Kidney (tissue), 14 donors: ENCODE measurements around the gene PCSK5. TPM values are rescaled to one million over a fixed set of nuclear protein-coding genes. Genes with fewer than 3 reads are reported as not detected.

ENCODE experiments used
- DNase-seq, 5 donors: peaks; one replicate each; pipeline ENCODE4 v3.0.0-alpha.2; 2013 to 2020
- FAIRE-seq: peaks from 2 replicates; lab custom pipeline; 2012; peaks lifted over from hg19 to GRCh38; lab: Jason Lieb, UNC
- H3K27ac ChIP-seq, 2 donors: one replicate each; pipeline ENCODE4 v1.7.0; 2013; ENCODE audit warnings: low read depth in 2 of 2, low read length in 2 of 2, inconsistent platforms in 1 of 2
- H3K27me3 ChIP-seq: one replicate; pipeline ENCODE4 v1.7.1; 2013; ENCODE audit warnings: low read length, inconsistent platforms; ENCODE audit not compliant: control insufficient read depth, insufficient read depth
- H3K36me3 ChIP-seq, 3 donors: one replicate each; pipeline versions ENCODE4 v1.7.0 to v1.7.1; 2013; ENCODE audit warnings: low read length in 3 of 3, control low read depth in 1 of 3, inconsistent platforms in 1 of 3; ENCODE audit not compliant: insufficient read depth in 3 of 3, control insufficient read depth in 2 of 3
- H3K4me1 ChIP-seq, 3 donors: one replicate each; pipeline versions ENCODE4 v1.7.0 to v1.7.1; 2013; ENCODE audit warnings: low read length in 3 of 3, inconsistent platforms in 1 of 3, low read depth in 1 of 3; ENCODE audit not compliant: control insufficient read depth in 2 of 3, insufficient read depth in 2 of 3
- H3K4me3 ChIP-seq, 3 donors: one replicate each; pipeline versions ENCODE4 v1.7.0 to v1.8.1; 2013; ENCODE audit warnings: low read length in 3 of 3, control low read depth in 1 of 3, inconsistent platforms in 1 of 3
- H3K9ac ChIP-seq, 3 donors: one replicate each; pipeline versions ENCODE4 v1.7.0 to v1.7.1; 2013; ENCODE audit warnings: low read length in 3 of 3, control low read depth in 1 of 3, inconsistent platforms in 1 of 3
- H3K9me3 ChIP-seq, 3 donors: one replicate each; pipeline versions ENCODE4 v1.7.0 to v1.7.1; 2013; ENCODE audit warnings: low read length in 3 of 3, control low read depth in 1 of 3, inconsistent platforms in 1 of 3; ENCODE audit not compliant: control insufficient read depth in 2 of 3, insufficient read depth in 1 of 3
- intact Hi-C: fragments of 100-400 bp; cut with DNase I; formaldehyde crosslinking; loops from one replicate; pipeline ENCODE4 v1.11.1; 2022
- polyA plus RNA-seq: library from polyadenylated mRNA; stranded (reverse); fragments of 350-450 nt; fragmentation: Illumina TruSeq; extraction: RNeasy Lipid Tissue Mini Kit (QIAGEN cat#74804); gene quantifications from one replicate; pipeline ENCODE4 v1.2.3, GENCODE V29; 2014; ENCODE audit warnings: low read depth, low replicate concordance; ENCODE audit not compliant: insufficient read depth
- total RNA-seq: library from RNA; stranded (reverse); fragmentation: NEBNext Ultra II Directional; extraction: Animal tissue kit (Norgen Biotek cat#: 25700); gene quantifications from one replicate; pipeline ENCODE4 v1.2.1, GENCODE V29; 2021
- TF ChIP-seq, protein P1 (sequence below): IDR thresholded peaks from 3 replicates; pipeline ENCODE4 v1.5.1; 2012; ENCODE audit warnings: mild to moderate bottlenecking, moderate library complexity, borderline replicate concordance; ENCODE audit not compliant: insufficient read depth; ENCODE audit errors: extremely low read depth
- donor health status: control.
- donor health status: control.
- donor health status: control.
- donor health status: control.
- donor health status: control.
- donor health status: DM: yes; HTN: yes; CAD: no.
- donor health status: Normal renal cell carcinoma (clear cell type).

PCSK5 gene
- total and polyA plus RNA-seq, 2 donors from 2014 or later = 1.6 to 14.7 TPM

DNA sequence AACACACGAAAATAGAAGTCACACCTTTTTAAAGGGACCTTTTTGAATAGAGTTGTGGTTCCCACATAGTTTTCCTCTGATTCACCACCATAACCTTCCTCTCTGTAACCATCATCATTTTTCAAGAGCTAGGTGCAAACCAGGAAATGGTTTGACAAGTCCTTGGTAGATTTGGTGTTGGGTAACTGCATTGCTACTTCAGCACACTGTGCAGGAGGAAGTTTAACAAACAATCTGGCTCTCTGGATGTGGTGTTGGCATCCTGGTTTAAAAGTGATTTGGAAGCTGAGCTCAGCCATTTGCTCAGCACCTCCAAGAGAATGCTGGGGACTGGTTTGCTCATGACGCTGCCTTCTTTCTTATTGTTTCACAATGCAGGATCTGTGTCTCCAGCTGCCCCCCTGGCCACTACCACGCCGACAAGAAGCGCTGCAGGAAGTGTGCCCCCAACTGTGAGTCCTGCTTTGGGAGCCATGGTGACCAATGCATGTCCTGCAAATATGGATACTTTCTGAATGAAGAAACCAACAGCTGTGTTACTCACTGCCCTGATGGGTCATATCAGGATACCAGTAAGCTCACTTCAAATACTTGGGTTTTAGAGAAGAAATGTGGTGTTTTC, 290.7 kb downstream of the PCSK5 start:
- Histone ChIP-seq H3K4me3 (no peak overlapping the region), H3K9me3 (no peaks in the 10 kb centered on the region), H3K36me3 (peaks cover 0 to 7% (median 0%) of the 10 kb centered on the region in 3 donors), H3K27me3 (no peaks in the 10 kb centered on the region), H3K27ac (no peak overlapping the region), H3K9ac (no peak overlapping the region), H3K4me1 (no peaks in the 10 kb centered on the region)
- intact Hi-C loops = no loop called here
- no peak for DNase-seq
- TF ChIP-seq, protein P1, sequence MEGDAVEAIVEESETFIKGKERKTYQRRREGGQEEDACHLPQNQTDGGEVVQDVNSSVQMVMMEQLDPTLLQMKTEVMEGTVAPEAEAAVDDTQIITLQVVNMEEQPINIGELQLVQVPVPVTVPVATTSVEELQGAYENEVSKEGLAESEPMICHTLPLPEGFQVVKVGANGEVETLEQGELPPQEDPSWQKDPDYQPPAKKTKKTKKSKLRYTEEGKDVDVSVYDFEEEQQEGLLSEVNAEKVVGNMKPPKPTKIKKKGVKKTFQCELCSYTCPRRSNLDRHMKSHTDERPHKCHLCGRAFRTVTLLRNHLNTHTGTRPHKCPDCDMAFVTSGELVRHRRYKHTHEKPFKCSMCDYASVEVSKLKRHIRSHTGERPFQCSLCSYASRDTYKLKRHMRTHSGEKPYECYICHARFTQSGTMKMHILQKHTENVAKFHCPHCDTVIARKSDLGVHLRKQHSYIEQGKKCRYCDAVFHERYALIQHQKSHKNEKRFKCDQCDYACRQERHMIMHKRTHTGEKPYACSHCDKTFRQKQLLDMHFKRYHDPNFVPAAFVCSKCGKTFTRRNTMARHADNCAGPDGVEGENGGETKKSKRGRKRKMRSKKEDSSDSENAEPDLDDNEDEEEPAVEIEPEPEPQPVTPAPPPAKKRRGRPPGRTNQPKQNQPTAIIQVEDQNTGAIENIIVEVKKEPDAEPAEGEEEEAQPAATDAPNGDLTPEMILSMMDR = no peak
- no peak for FAIRE-seq

DNA sequence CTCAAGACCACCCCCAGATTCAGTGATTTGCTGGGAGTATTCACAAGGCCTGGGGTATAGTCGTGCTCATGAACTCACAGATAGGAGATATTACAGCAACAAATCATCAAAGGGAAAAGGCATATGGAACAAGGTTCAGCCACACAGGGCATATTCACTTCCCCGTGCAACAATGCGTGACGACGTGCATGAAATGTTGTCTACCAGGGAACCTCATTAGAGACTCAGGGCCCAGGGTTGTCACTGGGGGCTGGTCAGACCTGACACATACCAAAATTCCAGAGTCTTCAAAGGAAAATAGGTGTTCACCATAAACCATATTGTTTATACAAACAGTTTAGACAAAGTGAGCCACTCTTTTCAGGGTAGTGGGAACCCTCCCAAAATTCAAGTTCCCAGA, 291.3 kb downstream of the PCSK5 start:
- FAIRE-seq (no peak), DNase-seq (no peak)
- Histone ChIP-seq H3K9ac (no peak overlapping the region), H3K27me3 (no peaks in the 10 kb centered on the region), H3K4me3 (no peak overlapping the region), H3K4me1 (no peaks in the 10 kb centered on the region), H3K9me3 (no peaks in the 10 kb centered on the region), H3K27ac (no peak overlapping the region), H3K36me3 (peaks cover 0 to 7% (median 0%) of the 10 kb centered on the region in 3 donors)
- intact Hi-C loops = no loop called here
- TF ChIP-seq, protein P1 = no peak

- H3K27ac ChIP-seq = no peak overlapping the region
- TF ChIP-seq, protein P1 = no peak
- H3K27me3 ChIP-seq = no peaks in the 10 kb centered on the region
- FAIRE-seq (no peak), DNase-seq (no peak)
- no peak overlapping the region for H3K9ac ChIP-seq
- intact Hi-C loops = no loop called here
- H3K4me3 ChIP-seq = no peak overlapping the region
- H3K9me3 ChIP-seq = no peaks in the 10 kb centered on the region
- peaks cover 0 to 7% (median 0%) of the 10 kb centered on the region in 3 donors for H3K36me3 ChIP-seq
- no peaks in the 10 kb centered on the region for H3K4me1 ChIP-seq
Observed at GRCh38 chr9:76185432-76185831, 295.0 kb downstream of the PCSK5 start.
